Endothelial cell of umbilical vein (primary cell): ENCODE data around the gene SDR39U1. TPM values are rescaled to one million over a fixed set of nuclear protein-coding genes. Genes with fewer than 3 reads are reported as not detected.

Source experiments
- BruUV-seq: library from RNA; stranded (reverse); fragments of 400-500 nt; replicated peaks from 2 replicates; lab custom pipeline; 2021; lab: Mats Ljungman, UMichigan
- CTCF ChIA-PET: fragments of 300-600, 350-600 bp; sonication (Branson Sonifier 250); formaldehyde crosslinking; loops from one replicate; lab custom pipeline; 2021; ENCODE audit warnings: antibody characterized with exemption, inconsistent platforms; lab: Charles Lee
- POLR2A ChIA-PET: fragments of 300-600, 350-600 bp; sonication (Branson Sonifier 250); formaldehyde crosslinking; loops from one replicate; lab custom pipeline; 2021; ENCODE audit warnings: antibody characterized with exemption, inconsistent platforms; lab: Charles Lee
- DNase-seq: peaks from one replicate; pipeline ENCODE4 v3.0.0-alpha.2; 2011; ENCODE audit warnings: low read depth, low spot score
- FAIRE-seq: peaks from 2 replicates; lab custom pipeline; 2011; peaks lifted over from hg19 to GRCh38; lab: Jason Lieb, UNC
- H2AFZ ChIP-seq: 2 replicates; pipeline ENCODE4 v1.6.0; 2012; ENCODE audit warnings: low read depth, low read length, control low read depth, inconsistent platforms
- H3K27ac ChIP-seq: 2 replicates; pipeline ENCODE4 v1.5.1; 2011; ENCODE audit warnings: low read depth, mild to moderate bottlenecking, control low read depth, low read length, moderate library complexity; ENCODE audit not compliant: insufficient read depth
- H3K27me3 ChIP-seq, 2 experiments: 2 replicates each; pipeline versions ENCODE4 v1.6.0 to v1.6.1; 2011; ENCODE audit warnings: low read length in 2 of 2, mixed read lengths in 1 of 2; ENCODE audit not compliant: control insufficient read depth in 2 of 2, insufficient read depth in 2 of 2
- H3K36me3 ChIP-seq, 2 experiments: 2 replicates in 1 of 2; 3 replicates in 1 of 2; pipeline ENCODE4 v1.5.1; 2011; ENCODE audit warnings: low read length in 2 of 2, mild to moderate bottlenecking in 1 of 2, moderate library complexity in 1 of 2; ENCODE audit not compliant: control insufficient read depth in 2 of 2, insufficient read depth in 2 of 2; ENCODE audit errors: extremely low read depth in 1 of 2
- H3K4me1 ChIP-seq: 3 replicates; pipeline ENCODE4 v1.5.1; 2011; ENCODE audit warnings: mild to moderate bottlenecking, low read length; ENCODE audit not compliant: control insufficient read depth, insufficient read depth; ENCODE audit errors: extremely low read depth
- H3K4me2 ChIP-seq: 2 replicates; pipeline ENCODE4 v1.6.1; 2011; ENCODE audit warnings: low read length, control low read depth, mixed read lengths; ENCODE audit not compliant: insufficient read depth
- H3K4me3 ChIP-seq, 3 experiments: fragments of 200-600 bp in 1 of 3; sonication (generic), shearing (Covaris generic) in 1 of 3; replicated peaks in 1 of 3; 2 replicates each; pipeline ENCODE4 v1.5.1; 2011 to 2016; ENCODE audit warnings: control low read depth in 3 of 3, low read length in 3 of 3, mild to moderate bottlenecking in 2 of 3, inconsistent platforms in 1 of 3, low read depth in 1 of 3, moderate library complexity in 1 of 3; ENCODE audit not compliant: insufficient read depth in 1 of 3
- H3K79me2 ChIP-seq: 2 replicates; pipeline ENCODE4 v1.6.0; 2012; ENCODE audit warnings: low read length, inconsistent platforms; ENCODE audit not compliant: control insufficient read depth, insufficient read depth
- H3K9ac ChIP-seq: replicated peaks from 2 replicates; pipeline ENCODE3; 2011; ENCODE audit warnings: low read length, control low read depth; ENCODE audit not compliant: insufficient read depth; ENCODE audit errors: extremely low read depth
- H3K9me1 ChIP-seq: replicated peaks from 3 replicates; pipeline ENCODE4 v1.6.0; 2011; ENCODE audit warnings: mild to moderate bottlenecking, low read length; ENCODE audit not compliant: control insufficient read depth, insufficient read depth; ENCODE audit errors: extremely low read depth
- H3K9me3 ChIP-seq: replicated peaks from 2 replicates; pipeline ENCODE4 v1.5.1; 2012; ENCODE audit warnings: low read length, inconsistent platforms; ENCODE audit not compliant: control insufficient read depth, insufficient read depth
- H4K20me1 ChIP-seq: replicated peaks from 2 replicates; pipeline ENCODE3; 2011; ENCODE audit warnings: mild to moderate bottlenecking, low read length; ENCODE audit not compliant: control insufficient read depth, insufficient read depth; ENCODE audit errors: extremely low read depth
- EZH2 ChIP-seq: IDR thresholded peaks from 2 replicates; pipeline ENCODE4 v1.6.1; 2012; ENCODE audit warnings: borderline replicate concordance, low read depth, mild to moderate bottlenecking, moderate library complexity, low read length, inconsistent platforms; ENCODE audit not compliant: severe bottlenecking
- FOS ChIP-seq: IDR thresholded peaks from 2 replicates; pipeline ENCODE4 v1.6.1; 2011; ENCODE audit warnings: mild to moderate bottlenecking, low read length, moderate library complexity, borderline replicate concordance; ENCODE audit not compliant: insufficient read depth
- GATA2 ChIP-seq: IDR thresholded peaks from 2 replicates; pipeline ENCODE4 v1.7.0; 2011; ENCODE audit warnings: low read depth, mild to moderate bottlenecking, moderate library complexity, mixed read lengths, low read length; ENCODE audit not compliant: insufficient read length, insufficient read depth
- JUN ChIP-seq: IDR thresholded peaks from 2 replicates; pipeline ENCODE4 v1.6.1; 2011; ENCODE audit warnings: borderline replicate concordance, low read depth; ENCODE audit not compliant: insufficient read length, insufficient read depth
- MYC ChIP-seq: IDR thresholded peaks from one replicate; pipeline ENCODE4 v1.6.1; 2011; ENCODE audit warnings: mild to moderate bottlenecking, low read depth, low read length
- POLR2A ChIP-seq: IDR thresholded peaks from 2 replicates; pipeline ENCODE4 v1.6.1; 2012; ENCODE audit warnings: low read depth, mild to moderate bottlenecking, control low read depth, low read length
- POLR2AphosphoS5 ChIP-seq: IDR thresholded peaks from 2 replicates; pipeline ENCODE4 v1.6.1; 2012; ENCODE audit warnings: low read depth, mild to moderate bottlenecking, control low read depth, low read length, moderate library complexity; ENCODE audit not compliant: insufficient read depth
- dilution Hi-C: fragments of 300-500 bp; cut with MboI; formaldehyde crosslinking; loops from one replicate; pipeline ENCODE4 v1.15.0; 2019; ENCODE audit warnings: low sequenced_read_pairs; ENCODE audit not compliant: extremely low pct_ligation_motif_present
- intact Hi-C: fragments of 100-400 bp; cut with micrococcal nuclease; formaldehyde crosslinking; loops from one replicate; pipeline ENCODE4 v1.10.0; 2022
- polyA plus RNA-seq, 4 experiments: library from polyadenylated mRNA; depleted of rRNA in 3 of 4; stranded (reverse) in 3 of 4; unstranded in 1 of 4; fragments of >200 nt; gene quantifications; 2 replicates each; pipeline versions ENCODE4 v1.2.1 to v1.2.3, GENCODE V29; 2011 to 2012; ENCODE audit warnings: missing spikeins in 1 of 4
- total RNA-seq: library from RNA; stranded (reverse); gene quantifications from 2 replicates; pipeline ENCODE4 v1.2.3, GENCODE V29; 2021
- TF ChIP-seq, protein P1 (sequence below): IDR thresholded peaks from 2 replicates; pipeline ENCODE4 v1.6.1; 2011; ENCODE audit not compliant: insufficient read depth, insufficient read length
- TF ChIP-seq, protein P2 (sequence below), 2 donors: IDR thresholded peaks; 1 replicate in 1 of 2; 2 replicates in 1 of 2; pipeline ENCODE4 v1.5.1; 2011; ENCODE audit warnings: low read length in 2 of 2, mild to moderate bottlenecking in 2 of 2, moderate library complexity in 2 of 2, control low read depth in 1 of 2, inconsistent platforms in 1 of 2, low read depth in 1 of 2; ENCODE audit not compliant: insufficient read depth in 1 of 2; ENCODE audit errors: extremely low read depth in 1 of 2

The SDR39U1 gene
- total and polyA plus RNA-seq, 2 donors (not counting 3 experiments of a cell fraction or from before 2014, with no cell fraction given), result 40.2 to 72.6 TPM

- POLR2A ChIA-PET, result no interaction called here
- CTCF ChIA-PET, result interaction anchor here (2.9 kb wide), 1 partner anchor 17 kb away, joined by 25 read pairs; no protein-coding TSS in a partner anchor
- no peak overlapping the region for H3K27ac ChIP-seq
- dilution Hi-C loops, result no loop called here
- H2AFZ ChIP-seq, result no peak overlapping the region
- no peak overlapping the region for H3K9ac ChIP-seq
- no peaks in the 10 kb centered on the region for H3K27me3 ChIP-seq
- no peaks in the 10 kb centered on the region for H3K9me3 ChIP-seq
- no peak overlapping the region for H3K4me3 ChIP-seq
- H4K20me1 ChIP-seq, result no peaks in the 10 kb centered on the region
- no peaks in the 10 kb centered on the region for H3K9me1 ChIP-seq
- peaks cover 4 to 38% of the 10 kb centered on the region in 2 experiments for H3K36me3 ChIP-seq
- TF ChIP-seq MYC, result no peak
- no peak for TF ChIP-seq POLR2AphosphoS5
- TF ChIP-seq FOS, result no peak
- TF ChIP-seq JUN, result no peak
- no peak for TF ChIP-seq GATA2
- TF ChIP-seq POLR2A, result no peak
- TF ChIP-seq, protein P1, sequence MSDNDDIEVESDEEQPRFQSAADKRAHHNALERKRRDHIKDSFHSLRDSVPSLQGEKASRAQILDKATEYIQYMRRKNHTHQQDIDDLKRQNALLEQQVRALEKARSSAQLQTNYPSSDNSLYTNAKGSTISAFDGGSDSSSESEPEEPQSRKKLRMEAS, result no peak
- TF ChIP-seq, protein P2, sequence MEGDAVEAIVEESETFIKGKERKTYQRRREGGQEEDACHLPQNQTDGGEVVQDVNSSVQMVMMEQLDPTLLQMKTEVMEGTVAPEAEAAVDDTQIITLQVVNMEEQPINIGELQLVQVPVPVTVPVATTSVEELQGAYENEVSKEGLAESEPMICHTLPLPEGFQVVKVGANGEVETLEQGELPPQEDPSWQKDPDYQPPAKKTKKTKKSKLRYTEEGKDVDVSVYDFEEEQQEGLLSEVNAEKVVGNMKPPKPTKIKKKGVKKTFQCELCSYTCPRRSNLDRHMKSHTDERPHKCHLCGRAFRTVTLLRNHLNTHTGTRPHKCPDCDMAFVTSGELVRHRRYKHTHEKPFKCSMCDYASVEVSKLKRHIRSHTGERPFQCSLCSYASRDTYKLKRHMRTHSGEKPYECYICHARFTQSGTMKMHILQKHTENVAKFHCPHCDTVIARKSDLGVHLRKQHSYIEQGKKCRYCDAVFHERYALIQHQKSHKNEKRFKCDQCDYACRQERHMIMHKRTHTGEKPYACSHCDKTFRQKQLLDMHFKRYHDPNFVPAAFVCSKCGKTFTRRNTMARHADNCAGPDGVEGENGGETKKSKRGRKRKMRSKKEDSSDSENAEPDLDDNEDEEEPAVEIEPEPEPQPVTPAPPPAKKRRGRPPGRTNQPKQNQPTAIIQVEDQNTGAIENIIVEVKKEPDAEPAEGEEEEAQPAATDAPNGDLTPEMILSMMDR (IDR thresholded peaks at IDR 0.05; ENCODE audit: extremely low read depth in 1 of 2, insufficient read depth in 1 of 2, low read depth in 1 of 2, low read length in 2 of 2), result no peak
- no peak for TF ChIP-seq EZH2
- DNase-seq, result no peak
- no peak overlapping the region for H3K4me2 ChIP-seq
- FAIRE-seq, result no peak
- no peaks in the 10 kb centered on the region for H3K79me2 ChIP-seq
- intact Hi-C loops, result no loop called here
- peaks cover 17% of the 10 kb centered on the region for H3K4me1 ChIP-seq
- no TSS peak for BruUV-seq
Measured at GRCh38 chr14:24415421-24416253, 26.9 kb downstream of the SDR39U1 start.
